GM18508 (cell line): Measurements from ENCODE around the gene NUDCD3.

Experiments used
- ATAC-seq: cut with Tn5 transposase; IDR thresholded peaks from one replicate; pipeline ENCODE4 v1.9.1; 2021; ENCODE audit warnings: moderate number of reproducible peaks; ENCODE audit not compliant: insufficient read depth, unreplicated experiment

NUDCD3 gene

DNA sequence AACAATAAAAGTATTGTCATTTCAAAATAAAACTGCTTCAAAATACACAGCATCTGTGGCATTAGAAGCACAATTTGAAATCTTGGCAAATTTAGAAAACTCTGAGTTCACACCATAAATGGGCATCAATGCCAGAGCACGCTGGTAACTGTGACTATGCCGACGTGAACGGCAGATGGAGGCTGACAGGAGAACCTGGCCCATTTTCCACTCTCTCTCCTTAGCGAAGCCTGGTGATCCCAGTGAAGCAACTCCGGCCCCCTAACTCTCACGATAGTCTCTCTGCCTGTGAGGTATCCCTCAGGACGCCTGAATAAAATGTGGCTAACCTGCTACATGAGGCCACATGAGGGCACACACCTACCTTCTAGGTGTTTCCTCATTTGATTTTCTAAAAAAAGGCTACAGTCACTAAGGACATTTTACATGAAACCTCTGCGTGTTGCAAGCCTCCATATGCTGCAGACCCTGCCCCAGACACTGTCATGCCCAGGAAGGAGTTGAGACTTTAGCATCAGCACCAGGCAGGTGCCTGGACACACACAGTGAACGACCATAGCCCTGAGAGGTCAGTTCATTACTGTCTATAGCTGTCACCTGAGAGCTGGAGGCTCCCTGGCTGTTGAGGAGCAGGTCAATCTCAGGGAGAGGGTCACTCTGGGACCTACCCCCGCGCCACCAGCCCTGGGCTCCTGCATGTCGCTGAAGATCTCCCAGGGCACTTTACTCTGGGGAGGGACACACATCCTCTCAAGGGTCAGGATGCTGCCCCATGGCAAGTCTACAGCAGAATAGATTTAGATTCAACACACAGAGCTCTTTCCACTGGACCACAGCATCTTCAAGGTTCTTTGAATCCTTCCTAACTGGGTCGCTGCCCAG, 102.1 kb downstream of the NUDCD3 start:
- ATAC-seq: no peak

DNA sequence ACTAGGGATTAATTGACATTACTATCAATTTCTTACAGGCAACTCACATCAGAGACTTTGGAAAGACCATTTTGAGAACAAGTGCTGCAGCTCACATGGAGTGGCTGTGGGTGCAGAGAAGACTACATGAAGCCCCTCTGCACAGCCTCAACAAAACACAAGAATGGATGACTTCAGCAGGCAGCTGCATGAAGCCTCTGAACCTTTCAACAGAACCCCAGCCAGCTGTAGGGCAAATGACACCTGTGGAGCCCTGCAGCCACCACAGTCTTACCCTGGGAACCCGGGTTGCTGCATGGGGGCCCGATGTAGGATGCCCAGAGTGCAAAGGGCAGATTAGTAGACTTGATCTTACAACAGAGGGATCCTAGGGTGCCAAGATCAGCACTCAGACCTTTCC, 103.1 kb downstream of the NUDCD3 start:
- ATAC-seq: no peak

DNA sequence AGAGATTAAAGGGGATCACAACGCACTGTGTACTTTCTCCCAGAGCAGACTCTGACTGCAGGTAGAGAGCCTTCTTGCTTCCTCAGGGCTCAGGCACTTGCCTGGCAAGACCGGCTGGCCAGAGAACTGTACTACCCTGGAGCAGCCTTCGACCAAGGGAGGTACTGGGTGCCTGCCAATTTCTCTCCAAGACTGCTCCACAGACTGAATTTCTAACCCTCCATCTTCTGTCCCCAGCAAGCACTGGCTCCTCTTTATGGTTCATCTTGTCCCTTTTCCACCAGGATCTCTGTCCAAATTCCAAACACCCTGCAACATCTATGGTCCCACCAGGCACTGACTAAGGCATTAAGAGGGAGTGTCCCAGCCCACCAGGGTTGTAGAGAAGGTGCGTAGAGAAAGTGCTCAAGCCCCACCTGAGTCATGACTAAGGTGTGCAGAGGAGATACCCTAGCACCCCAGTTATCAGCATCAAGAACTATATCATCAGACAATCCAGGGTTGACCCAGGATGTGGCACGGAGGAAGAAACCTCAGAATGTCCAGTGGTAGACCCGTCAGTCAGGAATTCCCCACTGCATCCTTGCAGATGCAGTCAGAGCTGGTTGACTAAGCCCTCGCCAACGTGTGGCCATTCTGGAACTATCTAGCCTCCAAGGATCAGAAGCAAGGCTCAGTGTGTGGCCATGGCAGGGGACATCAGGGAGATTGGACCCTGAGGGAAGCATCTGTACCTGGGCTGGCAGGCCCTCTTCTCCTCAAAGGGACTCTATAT, 104.1 kb downstream of the NUDCD3 start:
- no peak for ATAC-seq

DNA sequence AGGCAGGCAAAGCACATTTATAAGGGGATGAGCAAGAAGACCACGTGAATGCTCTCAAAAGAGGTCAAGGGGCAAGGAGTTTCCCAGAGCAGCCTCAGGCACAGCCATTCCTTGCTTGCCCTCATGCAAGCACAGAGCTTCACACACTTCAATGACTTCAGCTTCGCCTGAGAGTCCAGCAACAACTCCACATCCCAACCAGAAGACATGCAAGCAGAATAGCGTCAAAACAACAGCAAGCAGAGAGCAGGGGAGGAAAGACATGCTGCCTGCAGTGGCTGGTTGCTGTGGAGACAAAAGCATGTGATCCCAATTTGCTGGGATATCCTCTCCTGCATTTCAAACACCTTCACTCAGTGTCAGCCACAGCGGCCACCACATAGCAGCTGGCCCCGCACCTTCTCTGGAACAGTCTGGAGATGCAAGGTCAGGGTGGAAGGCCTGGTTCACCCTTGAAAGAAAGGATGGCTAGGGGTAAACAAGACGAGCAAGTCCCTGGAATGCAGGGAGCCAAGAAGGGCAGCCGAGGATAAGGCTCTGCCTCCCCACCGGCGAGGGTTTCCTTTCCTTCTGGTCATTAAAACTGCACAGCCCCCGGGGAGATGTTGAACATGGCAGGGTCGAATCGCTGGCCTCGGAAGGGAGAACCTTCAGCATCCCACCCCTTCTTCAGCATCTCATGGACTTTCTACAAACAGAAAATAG, 104.9 kb downstream of the NUDCD3 start:
- ATAC-seq: no peak

DNA sequence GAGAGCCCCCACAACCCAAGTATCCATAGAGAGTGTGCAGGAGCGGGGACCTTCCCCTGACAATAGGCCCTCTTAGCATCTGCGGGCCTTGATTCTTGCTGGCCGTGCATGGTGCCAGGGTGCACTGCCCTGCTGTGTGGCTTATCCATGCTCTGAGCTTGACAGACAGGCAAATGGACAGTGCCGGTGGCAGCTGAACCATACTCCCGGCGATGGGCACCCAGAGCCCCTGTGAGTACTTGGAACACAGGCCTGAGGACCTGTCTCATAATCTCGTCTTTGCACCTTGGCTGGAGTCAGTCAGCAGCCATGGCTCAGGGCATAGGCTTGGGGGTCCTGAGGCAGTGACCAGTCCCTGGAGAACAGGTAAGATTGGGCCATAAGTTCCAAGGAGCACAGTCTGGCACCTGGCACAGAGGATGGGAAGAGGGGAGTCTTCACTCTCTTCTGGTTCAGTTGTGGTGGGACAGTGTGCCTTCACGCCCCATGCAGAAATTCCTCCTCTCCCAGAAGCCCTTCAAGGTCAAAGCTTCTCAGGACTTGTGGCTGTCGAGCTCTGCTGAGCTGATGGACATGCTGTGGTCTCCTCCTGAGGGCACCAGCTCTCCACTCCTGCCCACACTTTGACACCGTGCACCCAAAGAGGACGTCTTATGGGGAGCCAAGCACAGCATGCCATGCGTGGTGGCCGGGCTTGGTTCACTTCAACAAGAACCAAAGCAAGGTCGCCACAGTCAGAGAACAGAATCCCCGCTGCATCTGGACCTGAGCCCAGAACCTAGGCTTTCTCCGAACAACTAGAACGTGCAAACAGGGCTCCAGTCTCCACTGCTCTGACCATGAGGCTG, 105.6 kb downstream of the NUDCD3 start:
- ATAC-seq: no peak

DNA sequence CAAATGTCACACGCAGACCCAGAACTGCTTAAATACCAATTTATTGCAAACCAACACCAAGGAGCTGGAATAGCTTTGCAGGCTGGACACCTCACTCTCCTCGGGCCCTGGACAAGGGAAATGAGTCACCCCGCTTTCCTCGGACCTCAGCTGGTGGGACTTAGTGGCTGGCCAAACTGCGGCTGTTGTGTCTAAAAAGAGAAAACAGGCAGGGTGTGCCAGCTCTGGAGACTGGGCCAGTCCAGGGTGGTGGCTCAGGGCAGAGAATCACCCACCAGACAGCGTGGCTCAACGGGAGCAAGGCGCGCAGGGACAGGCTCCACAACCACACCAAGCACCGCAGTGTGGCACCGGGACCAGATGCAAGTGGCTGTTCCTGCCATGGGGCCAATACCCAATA, 106.9 kb downstream of the NUDCD3 start:
- ATAC-seq: no peak

DNA sequence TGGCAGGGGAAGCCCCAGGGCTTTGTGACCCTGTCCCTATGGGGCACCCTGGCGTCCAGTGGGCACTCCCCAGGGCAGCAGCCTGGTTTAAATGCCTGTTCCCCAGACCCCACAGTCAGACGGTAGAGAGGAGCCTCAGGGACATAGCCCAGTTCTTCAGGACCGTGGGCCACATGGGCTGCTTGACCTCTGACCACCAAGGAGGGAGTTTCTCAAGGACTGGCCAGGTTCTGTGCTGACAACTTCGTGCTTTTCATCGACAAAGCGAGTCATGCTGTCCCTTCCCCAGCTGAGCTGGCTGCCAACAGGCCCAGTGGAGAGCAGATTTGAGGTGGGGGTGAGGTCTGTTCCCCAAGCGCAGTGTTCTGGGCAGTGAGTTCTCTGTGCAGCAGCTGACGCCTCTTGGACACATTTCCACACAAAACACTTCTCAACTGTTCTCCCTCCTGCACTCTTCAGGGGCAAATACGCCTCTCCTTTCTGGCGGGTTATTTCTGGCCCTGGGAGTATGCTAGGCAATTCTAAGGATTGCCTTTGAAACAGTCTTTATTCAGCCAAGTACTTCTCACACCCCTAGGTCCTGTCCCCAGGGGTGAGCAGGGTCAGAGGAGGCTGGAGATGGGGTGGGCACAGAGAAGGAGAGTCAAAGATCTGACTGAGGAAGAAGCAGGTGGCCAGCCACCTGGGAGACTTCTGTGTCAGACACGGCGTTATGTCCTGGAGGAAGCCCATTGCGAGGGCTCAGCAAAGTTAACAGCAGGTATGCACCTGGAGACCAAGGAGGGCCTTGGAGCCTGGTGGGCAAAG, 107.8 kb downstream of the NUDCD3 start:
- ATAC-seq: no peak

DNA sequence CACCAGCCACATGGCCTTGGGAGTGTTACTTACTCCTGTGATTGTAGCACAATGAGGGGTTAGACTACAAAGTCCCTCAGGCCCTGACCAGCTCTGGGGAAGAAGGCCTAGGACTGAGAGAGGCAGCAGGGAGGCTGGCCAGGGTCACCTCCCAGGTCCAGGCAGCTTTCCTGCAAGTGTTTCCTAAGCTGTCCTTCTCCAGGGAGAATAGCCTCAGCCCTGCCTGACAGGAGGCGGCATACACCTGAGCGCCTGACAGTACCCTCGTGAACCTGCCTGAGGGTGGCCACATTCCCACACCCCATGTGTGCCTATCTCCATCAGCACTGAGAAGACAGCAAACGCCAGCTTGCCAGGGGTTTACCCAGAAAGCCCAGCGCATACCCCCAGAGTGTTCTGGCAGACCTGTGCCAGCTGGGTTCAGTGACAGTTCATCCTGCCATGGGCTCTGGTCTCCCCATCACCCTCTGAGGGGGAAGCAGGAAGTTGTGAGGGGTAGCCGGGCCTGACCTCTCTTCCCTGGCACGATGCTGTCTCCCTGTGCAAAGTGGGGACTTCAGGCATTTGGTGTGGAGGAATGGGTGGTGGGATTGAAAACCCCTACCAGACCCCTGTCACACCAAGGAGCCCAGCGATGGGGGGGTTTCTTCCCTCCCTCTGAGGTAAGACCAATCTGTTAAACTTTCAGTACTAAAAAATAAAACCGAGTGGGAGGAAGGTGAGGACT, 108.8 kb downstream of the NUDCD3 start:
- ATAC-seq: no peak

DNA sequence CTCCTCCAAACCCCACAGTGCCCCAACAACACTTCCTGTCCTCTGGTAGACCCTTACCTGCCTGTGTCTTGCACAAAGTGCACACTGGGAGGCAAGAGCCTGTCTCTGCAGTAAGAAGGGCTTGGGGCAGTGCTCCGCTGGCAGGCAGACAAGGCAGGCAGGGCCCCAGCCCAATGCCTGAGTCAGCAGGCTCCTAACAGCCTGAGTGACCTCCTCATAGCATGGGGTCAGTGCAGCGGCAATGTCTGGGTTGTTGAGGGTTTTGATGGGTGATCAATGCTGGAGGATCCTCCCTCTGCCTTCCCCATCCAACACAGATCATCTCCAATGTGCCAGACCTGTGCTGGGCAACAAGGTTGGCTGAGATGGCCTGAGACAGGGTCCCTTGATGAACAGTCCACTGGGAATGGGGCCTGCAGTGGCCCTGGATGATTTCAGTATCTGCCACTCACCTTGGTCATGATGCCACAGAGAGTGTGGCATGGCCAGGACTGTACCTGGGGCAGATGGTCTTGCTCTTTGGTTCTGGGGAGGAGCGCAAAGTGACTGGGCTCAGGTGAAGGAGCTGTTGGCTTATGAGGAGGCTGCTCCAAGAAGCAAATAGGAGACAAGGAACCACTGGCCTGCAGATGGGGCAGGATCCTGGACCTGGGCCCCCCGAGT, 109.5 kb downstream of the NUDCD3 start:
- no peak for ATAC-seq

DNA sequence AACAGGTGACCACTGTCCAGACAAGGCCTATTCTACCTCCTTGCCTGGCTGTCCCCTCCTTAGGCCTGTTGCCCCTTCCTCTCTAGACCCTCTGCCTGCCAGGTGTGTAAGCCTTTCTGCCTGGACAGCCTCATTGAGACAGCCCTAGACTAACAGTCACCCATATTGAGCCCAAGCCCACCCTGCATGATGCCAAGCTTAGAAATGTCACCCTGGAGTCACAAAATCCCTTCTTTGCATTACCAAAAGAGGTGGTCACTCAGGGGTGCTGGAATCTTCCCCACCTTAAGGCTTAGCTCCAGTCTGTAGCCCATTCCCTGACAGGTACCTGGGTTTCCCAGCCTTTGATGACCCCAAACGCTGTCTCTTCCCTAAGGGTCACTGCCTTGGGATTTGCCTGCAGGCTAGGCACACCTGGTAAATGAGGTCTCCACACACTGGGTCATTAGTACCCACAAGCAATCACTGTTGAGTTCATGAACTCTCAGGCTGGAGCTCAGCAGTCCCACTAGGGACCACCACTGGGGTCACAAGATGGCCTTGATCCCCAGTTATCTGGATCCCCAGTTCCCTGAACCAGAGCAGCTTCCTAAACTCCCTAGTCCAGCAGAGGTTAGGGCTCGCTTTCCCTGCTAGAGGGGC, 110.1 kb downstream of the NUDCD3 start:
- no peak for ATAC-seq

DNA sequence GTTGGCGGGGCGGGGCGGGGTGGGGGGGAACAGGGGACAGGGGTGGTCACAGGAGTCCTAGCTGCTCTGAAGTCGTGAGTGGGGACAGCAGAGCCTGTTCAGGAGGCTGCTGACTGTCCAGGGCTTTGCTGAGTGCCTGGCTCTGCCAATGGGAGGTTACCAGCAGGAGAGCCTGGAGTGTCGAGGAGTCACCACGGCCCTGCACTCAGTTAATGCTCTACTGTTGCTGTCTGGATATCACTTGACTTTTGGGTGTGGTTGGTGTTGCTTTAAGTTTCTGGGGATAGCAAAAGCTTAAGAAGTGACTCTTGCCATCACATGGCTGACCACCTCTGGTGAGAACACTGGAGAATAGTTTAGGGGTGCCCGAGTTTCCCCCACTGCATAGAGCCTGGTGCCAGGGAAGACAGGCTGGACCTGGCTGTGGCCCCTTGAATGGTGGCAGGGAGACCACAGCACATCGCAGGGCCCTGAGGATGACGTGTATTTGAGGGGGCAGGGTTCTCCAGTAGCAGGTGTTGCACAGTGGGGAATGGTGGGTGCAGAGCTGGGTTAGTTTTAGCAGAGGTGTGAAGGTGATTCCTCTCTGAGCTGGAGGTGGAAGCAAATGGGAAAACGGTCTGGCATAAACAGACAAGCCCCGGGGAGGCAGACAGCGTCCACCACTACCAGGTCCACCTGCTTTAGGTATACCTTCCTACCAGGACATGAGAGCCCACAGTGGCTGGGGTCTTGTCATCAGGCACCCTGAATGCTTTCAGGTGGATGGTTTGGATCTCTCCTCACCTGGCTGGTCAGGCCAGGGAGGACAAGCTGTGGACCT, 110.9 kb downstream of the NUDCD3 start:
- ATAC-seq: no peak

DNA sequence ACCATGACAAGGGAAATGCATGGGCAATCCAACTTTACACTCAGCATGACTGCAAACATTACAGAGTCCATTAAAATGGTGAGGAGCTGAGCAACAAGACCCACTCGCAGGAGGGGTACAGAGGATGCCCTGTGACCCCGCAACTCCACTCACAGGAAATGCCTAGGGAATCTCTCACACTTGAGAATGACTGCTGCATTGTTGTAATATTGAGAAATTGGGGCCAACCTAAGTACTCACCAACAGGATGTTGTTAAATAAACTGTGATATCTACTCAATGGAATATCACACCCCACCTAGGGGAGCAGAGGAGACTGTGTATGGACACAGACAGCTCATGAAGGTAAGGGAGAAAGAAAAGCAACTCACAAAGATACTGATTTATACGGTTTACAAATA, 111.7 kb downstream of the NUDCD3 start:
- ATAC-seq: no peak

DNA sequence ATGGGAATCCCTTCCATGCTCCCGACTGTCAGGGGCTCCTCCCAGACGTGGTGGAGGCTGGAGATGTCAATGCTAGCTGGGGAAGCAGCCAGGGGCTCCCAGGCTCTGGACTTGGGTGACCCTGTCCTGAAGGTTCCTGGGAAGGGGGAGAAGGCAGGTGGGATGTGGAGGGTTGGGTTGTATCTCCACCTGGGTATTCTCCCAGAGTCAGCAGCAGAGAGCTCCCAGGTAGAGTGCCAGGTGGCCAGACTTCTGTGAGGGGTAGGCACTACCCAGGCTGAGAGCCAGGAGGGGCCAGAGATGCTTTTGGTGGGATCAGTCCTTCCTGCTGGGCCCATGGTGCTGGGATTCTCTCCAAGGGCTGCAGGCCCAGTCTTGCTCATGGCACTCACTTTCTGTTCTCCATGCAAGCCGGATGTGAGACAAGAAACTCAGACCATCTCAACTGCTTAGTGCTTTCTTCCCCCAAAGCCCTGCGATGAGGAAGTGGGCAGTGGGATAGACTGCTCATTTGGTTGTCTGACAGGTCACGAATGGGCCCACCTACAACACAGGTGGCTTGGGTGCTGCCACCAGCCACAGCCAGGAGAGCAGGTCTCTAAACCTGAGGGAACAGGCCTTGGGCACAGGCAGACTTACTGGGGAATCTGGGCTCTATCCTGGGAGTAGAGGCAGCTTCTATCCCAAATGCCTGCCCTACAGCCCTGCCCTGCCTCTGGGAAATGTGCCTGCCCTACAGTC, 112.6 kb downstream of the NUDCD3 start:
- ATAC-seq: peak; percentile 62

DNA sequence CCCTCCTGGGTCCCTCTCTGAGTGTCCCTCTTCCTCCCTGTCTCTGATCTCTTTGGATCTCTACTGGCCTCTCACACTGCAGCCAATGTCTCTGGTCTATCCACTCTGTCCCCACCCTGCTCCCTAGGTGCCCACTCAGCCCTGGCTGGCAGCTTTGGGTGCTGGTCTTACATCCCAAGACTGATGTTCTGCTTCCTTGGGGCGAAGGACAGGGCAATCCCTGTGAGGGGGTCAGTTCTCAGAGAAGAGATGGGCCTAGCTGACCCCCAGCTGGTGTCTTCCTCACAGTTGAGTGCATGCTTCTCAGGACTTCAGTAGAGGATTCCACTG, 113.4 kb downstream of the NUDCD3 start:
- ATAC-seq: no peak

DNA sequence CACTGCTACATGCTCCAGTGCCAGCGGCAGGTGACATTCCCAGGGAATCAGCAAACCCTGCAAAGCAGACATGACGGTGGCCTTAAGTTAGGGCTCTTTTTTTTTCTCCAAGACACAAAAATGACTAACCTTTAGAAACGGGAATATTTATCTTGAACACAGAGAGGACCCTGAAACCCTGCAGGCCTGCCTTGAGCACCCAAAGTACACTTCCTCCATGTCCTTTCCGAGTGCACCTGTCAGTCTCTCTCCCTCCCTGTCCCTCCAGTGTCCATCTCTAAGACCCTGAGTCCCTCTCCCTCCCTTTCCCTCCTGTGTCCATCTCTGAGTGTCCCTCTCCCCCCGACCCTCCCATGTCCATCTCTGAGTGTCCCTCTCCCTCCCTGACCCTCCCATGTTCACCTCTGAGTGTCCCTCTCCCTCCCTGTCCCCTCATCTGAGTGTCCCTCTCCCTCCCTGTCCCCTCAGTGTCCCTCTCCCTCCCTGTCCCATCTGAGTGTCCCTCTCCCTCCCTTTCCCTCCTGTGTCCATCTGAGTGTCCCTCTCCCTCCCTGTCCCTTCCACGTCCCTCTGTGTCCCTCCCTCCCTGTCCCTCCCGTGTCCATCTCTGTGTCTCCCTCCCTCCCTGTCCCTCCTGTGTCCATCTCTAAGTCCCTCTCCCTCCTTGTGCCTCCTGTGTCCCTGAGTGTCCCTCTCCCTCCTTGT, 113.9 kb downstream of the NUDCD3 start:
- ATAC-seq: no peak

DNA sequence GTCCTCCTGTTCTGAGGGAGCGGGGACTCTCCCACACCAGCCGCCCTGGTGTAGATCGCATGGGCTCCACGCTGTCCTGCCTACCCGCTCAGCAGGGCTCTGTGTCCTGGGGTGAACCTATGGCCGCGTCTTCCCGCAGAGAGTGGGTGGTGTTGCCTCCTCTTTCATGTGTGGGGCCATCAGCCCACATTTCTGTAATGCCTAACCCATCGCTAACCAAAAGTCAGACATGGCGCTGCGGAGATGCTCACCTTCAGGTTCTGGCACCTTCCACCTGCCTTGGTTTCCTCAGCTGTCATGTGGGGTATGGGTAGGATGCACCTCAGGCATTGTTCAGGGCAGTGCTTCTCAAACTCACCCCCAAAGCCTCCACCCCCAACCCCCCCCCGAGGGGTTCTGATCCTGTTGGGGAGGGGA, 114.5 kb downstream of the NUDCD3 start:
- ATAC-seq: no peak
